Lung (tissue), 12 donors: ENCODE data around the gene RYK. TPM values are rescaled to one million over a fixed set of nuclear protein-coding genes. Genes with fewer than 3 reads are reported as not detected.

Experiments
- ATAC-seq: fragments of 200-7000 bp; cut with Tn5 transposase; one replicate; pipeline ENCODE4 v1.9.1; 2020; ENCODE audit warnings: moderate number of reproducible peaks; ENCODE audit not compliant: insufficient read depth, low FRiP score
- DNase-seq, 3 donors: peaks; one replicate each; pipeline ENCODE4 v3.0.0-alpha.2; 2013 to 2017
- H3K27ac ChIP-seq, 2 donors: one replicate each; pipeline ENCODE4 v1.5.1; 2013; ENCODE audit warnings: mild to moderate bottlenecking in 2 of 2, moderate library complexity in 2 of 2, control low read depth in 1 of 2, inconsistent platforms in 1 of 2, low read depth in 1 of 2, low read length in 1 of 2
- H3K27me3 ChIP-seq, 3 donors: one replicate each; pipeline ENCODE4 v1.5.1; 2013; ENCODE audit warnings: low read length in 2 of 3; ENCODE audit not compliant: control insufficient read depth in 3 of 3, insufficient read depth in 3 of 3
- H3K36me3 ChIP-seq, 4 donors: one replicate each; pipeline ENCODE4 v1.5.1; 2013; ENCODE audit warnings: low read length in 4 of 4, mild to moderate bottlenecking in 1 of 4, moderate library complexity in 1 of 4; ENCODE audit not compliant: control insufficient read depth in 4 of 4, insufficient read depth in 4 of 4
- H3K4me1 ChIP-seq, 5 donors: one replicate each; pipeline ENCODE4 v1.5.1; 2013; ENCODE audit warnings: low read length in 5 of 5, mild to moderate bottlenecking in 2 of 5, moderate library complexity in 1 of 5; ENCODE audit not compliant: control insufficient read depth in 5 of 5, insufficient read depth in 5 of 5
- H3K4me3 ChIP-seq: one replicate; pipeline ENCODE4 v1.5.1; 2013; ENCODE audit warnings: mild to moderate bottlenecking, control low read depth, moderate library complexity
- H3K9ac ChIP-seq, 2 donors: one replicate each; pipeline ENCODE4 v1.5.1; 2013; ENCODE audit warnings: low read length in 2 of 2, control low read depth in 1 of 2; ENCODE audit not compliant: insufficient read depth in 1 of 2
- H3K9me3 ChIP-seq, 4 donors: one replicate each; pipeline ENCODE4 v1.5.1; 2013; ENCODE audit warnings: low read length in 3 of 4, mild to moderate bottlenecking in 1 of 4, moderate library complexity in 1 of 4; ENCODE audit not compliant: control insufficient read depth in 4 of 4, insufficient read depth in 3 of 4
- CTCF ChIP-seq: IDR thresholded peaks from 2 replicates; pipeline ENCODE4 v1.5.1; 2012; ENCODE audit warnings: mild to moderate bottlenecking; ENCODE audit errors: control extremely low read depth, extremely low read depth
- WGBS, 2 donors: extraction: QIAGEN DNeasy Blood & Tissue Kit; methylation state at CpG; one replicate each; pipeline ENCODE4 v1.1.7; 2013; 5-methylcytosine and 5-hydroxymethylcytosine counted together
- polyA plus RNA-seq, 2 donors: library from polyadenylated mRNA; stranded (reverse); fragments of 200-250 nt; gene quantifications; one replicate each; pipeline ENCODE4 v1.2.1, GENCODE V29; 2013
- total RNA-seq, 2 donors: library from RNA; depleted of rRNA in 1 of 2; stranded (reverse); fragments of >200 nt in 1 of 2; gene quantifications; one replicate each; pipeline ENCODE4 v1.2.1, GENCODE V29; 2014 to 2021
- donor health status: control.
- donor health status: control.
- donor health status: Bipolar disorder and iron deficiency.
- donor health status: healthy.
- donor health status: DM: yes; HTN: yes; CAD: no.

The RYK gene
- total and polyA plus RNA-seq, 4 donors, result 22.1 to 132 (median 29.0) TPM

- H3K36me3 ChIP-seq, result no peaks in the 10 kb centered on the region
- WGBS, 2 donors, result 91 to 93% methylated on average over 2 of the region's 2 CpGs
- no peak overlapping the region for H3K4me3 ChIP-seq
- H3K4me1 ChIP-seq, result peaks cover 0 to 10% (median 0%) of the 10 kb centered on the region in 5 donors
- no peak overlapping the region for H3K27ac ChIP-seq
- no peak overlapping the region for H3K9ac ChIP-seq
- H3K27me3 ChIP-seq, result no peaks in the 10 kb centered on the region
- DNase-seq (no peak), ATAC-seq (no peak)
- TF ChIP-seq CTCF, result no peak
- no peaks in the 10 kb centered on the region for H3K9me3 ChIP-seq
Observed at GRCh38 chr3:134298249-134298648, 47.6 kb upstream of the RYK start.

GRCh38 chr3:134296616-134297015 lies 46.0 kb upstream of the RYK start:
- ATAC-seq, result no peak
- H3K36me3 ChIP-seq, result no peaks in the 10 kb centered on the region
- no peak for TF ChIP-seq CTCF

GRCh38 chr3:134295930-134296329 lies 45.3 kb upstream of the RYK start:
- Histone ChIP-seq H3K4me1 (peaks cover 2 to 13% (median 4%) of the 10 kb centered on the region in 5 donors), H3K9ac (no peak overlapping the region)
- whole genome bisulfite sequencing, 2 donors, result 94 to 100% methylated on average over 1 of the region's 1 CpG

More at GRCh38 chr3:134296616-134297015, 46.0 kb upstream of the RYK start:
- Histone ChIP-seq H3K4me1 (peaks cover 0 to 6% (median 3%) of the 10 kb centered on the region in 5 donors), H3K9me3 (no peaks in the 10 kb centered on the region), H3K9ac (no peak overlapping the region), H3K27me3 (no peaks in the 10 kb centered on the region), H3K4me3 (no peak overlapping the region), H3K27ac (no peak overlapping the region)
- DNase-seq, result no peak

More at GRCh38 chr3:134295930-134296329, 45.3 kb upstream of the RYK start:
- Histone ChIP-seq H3K9me3 (no peaks in the 10 kb centered on the region), H3K4me3 (no peak overlapping the region), H3K27ac (no peak overlapping the region), H3K36me3 (no peaks in the 10 kb centered on the region), H3K27me3 (no peaks in the 10 kb centered on the region)
- DNase-seq (no peak), ATAC-seq (no peak)
- TF ChIP-seq CTCF, result no peak
